NB4 (cell line): ENCODE data around the gene TEAD1.

ENCODE experiments used
- MYC ChIP-seq: IDR thresholded peaks from 2 replicates; pipeline ENCODE4 v1.6.1; 2011; ENCODE audit warnings: low read depth, low read length
- POLR2A ChIP-seq: IDR thresholded peaks from 2 replicates; pipeline ENCODE4 v1.6.1; 2011; ENCODE audit warnings: mild to moderate bottlenecking; ENCODE audit not compliant: insufficient read length; ENCODE audit errors: extremely low read depth
- TF ChIP-seq, protein P1 (sequence below): IDR thresholded peaks from one replicate; pipeline ENCODE4 v1.5.1; 2012; ENCODE audit warnings: low read depth, low read length
- TF ChIP-seq, protein P2 (sequence below): IDR thresholded peaks from 2 replicates; pipeline ENCODE4 v1.6.1; 2011; ENCODE audit warnings: low read depth, low read length

DNA sequence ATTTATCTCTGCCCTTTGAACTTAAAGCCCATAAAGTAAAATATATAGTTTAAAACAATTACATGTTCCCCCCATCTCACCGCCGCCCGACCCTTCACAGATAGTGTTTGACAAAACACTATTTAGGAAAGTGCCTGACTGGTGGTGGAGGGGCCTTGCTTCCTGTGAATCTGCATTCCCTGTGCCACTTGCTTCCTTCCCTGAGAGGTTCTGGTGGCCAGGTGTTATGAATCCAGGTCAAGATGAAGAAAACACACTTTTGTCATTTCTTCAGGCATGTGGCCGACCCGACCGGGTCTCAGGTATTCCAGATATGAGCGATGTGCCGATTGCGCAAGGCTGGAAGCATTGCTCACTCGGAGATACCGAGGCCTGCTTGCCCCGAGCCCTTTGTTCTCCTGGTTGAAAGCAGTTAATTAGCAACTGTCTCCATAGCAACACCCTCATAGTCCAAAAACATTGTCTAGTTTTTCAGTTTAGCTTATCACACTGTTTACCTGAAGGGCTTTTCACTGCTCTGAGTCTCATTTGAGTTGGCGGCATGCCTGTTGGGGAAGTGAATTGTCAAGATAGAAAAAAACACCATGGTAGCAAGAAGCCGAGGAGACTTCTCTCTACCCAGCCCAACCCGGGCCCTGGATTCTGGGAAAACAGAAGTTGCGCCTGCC lies 128.3 kb downstream of the TEAD1 start:
- TF ChIP-seq, protein P1, sequence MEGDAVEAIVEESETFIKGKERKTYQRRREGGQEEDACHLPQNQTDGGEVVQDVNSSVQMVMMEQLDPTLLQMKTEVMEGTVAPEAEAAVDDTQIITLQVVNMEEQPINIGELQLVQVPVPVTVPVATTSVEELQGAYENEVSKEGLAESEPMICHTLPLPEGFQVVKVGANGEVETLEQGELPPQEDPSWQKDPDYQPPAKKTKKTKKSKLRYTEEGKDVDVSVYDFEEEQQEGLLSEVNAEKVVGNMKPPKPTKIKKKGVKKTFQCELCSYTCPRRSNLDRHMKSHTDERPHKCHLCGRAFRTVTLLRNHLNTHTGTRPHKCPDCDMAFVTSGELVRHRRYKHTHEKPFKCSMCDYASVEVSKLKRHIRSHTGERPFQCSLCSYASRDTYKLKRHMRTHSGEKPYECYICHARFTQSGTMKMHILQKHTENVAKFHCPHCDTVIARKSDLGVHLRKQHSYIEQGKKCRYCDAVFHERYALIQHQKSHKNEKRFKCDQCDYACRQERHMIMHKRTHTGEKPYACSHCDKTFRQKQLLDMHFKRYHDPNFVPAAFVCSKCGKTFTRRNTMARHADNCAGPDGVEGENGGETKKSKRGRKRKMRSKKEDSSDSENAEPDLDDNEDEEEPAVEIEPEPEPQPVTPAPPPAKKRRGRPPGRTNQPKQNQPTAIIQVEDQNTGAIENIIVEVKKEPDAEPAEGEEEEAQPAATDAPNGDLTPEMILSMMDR = no peak
- TF ChIP-seq POLR2A = no peak
- TF ChIP-seq MYC = no peak
- TF ChIP-seq, protein P2, sequence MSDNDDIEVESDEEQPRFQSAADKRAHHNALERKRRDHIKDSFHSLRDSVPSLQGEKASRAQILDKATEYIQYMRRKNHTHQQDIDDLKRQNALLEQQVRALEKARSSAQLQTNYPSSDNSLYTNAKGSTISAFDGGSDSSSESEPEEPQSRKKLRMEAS = no peak
